Fibroblast of pulmonary artery (primary cell): ENCODE measurements around the gene CTIF.

ENCODE experiments used
- DNase-seq: peaks from one replicate; pipeline ENCODE4 v3.0.0-alpha.2; 2010; ENCODE audit warnings: low read depth
- H3K4me3 ChIP-seq: replicated peaks from 2 replicates; pipeline ENCODE4 v1.5.1; 2011; ENCODE audit warnings: low read depth, mild to moderate bottlenecking, control low read depth, low read length, moderate library complexity
- TF ChIP-seq, protein P1 (sequence below): IDR thresholded peaks from 2 replicates; pipeline ENCODE4 v1.5.1; 2011; ENCODE audit warnings: mild to moderate bottlenecking, control low read depth, low read length, inconsistent platforms; ENCODE audit errors: missing control alignments

Gene CTIF

DNA sequence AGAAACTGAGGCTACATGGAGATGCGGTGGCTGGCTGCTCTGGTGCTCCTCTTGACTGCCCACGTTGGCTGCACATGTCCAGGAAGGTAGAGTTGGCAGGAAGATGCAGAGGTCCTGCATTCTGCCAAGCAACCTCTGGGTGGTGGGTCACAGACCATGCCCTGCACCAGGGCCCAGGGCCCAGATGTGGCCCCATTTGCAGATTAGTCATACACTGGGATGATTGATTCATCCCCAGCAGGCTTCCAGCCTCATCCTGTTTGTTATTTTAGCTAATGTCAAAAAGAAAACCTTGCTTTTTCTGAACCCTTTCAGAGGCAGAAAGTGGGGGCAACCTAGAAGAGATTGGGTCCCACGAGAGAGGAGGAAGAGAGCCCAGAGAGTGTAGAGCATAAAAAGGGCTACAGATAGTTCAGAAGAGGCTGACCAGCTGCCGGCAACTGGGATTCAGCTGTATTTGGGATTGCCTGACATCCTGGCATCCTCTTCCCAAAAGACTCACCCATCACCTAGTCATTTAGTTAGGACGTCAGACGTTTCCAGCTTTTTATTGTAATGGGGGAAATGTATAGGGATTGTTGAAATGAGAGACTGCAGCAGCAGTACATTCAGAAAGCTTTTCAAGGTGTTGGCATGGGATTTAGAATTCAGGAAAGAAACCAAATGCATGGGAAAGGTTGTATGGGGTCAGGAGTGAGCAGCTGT, 101.9 kb downstream of the CTIF start:
- no peak for DNase-seq
- TF ChIP-seq, protein P1, sequence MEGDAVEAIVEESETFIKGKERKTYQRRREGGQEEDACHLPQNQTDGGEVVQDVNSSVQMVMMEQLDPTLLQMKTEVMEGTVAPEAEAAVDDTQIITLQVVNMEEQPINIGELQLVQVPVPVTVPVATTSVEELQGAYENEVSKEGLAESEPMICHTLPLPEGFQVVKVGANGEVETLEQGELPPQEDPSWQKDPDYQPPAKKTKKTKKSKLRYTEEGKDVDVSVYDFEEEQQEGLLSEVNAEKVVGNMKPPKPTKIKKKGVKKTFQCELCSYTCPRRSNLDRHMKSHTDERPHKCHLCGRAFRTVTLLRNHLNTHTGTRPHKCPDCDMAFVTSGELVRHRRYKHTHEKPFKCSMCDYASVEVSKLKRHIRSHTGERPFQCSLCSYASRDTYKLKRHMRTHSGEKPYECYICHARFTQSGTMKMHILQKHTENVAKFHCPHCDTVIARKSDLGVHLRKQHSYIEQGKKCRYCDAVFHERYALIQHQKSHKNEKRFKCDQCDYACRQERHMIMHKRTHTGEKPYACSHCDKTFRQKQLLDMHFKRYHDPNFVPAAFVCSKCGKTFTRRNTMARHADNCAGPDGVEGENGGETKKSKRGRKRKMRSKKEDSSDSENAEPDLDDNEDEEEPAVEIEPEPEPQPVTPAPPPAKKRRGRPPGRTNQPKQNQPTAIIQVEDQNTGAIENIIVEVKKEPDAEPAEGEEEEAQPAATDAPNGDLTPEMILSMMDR, result no peak
- no peak overlapping the region for H3K4me3 ChIP-seq

DNA sequence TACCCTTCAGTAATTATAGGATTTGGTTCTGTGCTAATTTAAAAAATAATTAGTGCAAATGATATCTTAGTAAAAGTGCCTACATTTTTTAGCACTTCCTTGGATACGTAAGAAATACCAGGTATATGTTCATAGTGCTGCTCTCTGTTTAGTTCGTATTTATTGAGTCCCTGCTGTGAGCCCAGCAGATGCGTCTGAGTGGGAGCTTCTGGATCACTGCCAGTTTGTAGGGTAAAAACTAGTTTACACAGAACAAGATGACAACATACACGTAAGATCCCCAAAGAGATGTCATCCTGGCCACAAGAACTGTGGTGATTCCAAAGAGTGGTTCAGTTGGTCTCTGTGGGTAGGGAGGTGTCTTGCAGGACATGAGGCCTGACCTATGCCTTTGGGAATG, 103.2 kb downstream of the CTIF start:
- no peak overlapping the region for H3K4me3 ChIP-seq
- DNase-seq, result no peak
- TF ChIP-seq, protein P1, result no peak

DNA sequence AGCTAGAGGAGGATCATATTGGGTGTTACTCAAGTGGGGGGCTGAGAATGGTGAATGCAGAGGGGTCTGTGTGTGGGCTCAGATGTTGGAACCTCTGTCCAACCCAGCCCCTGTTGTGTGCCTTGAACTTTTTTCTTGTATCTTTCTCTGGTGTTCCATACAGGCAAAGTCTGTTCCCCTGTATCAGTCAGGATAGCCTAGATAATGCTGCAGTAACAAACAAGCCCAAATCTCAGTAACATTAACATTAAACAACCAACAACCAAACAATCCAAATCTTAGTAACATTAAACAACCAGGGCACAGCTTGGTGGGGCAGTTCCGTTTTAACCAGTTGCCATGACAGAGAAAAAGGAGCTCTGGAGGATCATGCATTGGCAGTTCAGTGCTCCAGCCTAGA, 103.7 kb downstream of the CTIF start:
- H3K4me3 ChIP-seq, result no peak overlapping the region
- DNase-seq, result no peak
- TF ChIP-seq, protein P1, result no peak

DNA sequence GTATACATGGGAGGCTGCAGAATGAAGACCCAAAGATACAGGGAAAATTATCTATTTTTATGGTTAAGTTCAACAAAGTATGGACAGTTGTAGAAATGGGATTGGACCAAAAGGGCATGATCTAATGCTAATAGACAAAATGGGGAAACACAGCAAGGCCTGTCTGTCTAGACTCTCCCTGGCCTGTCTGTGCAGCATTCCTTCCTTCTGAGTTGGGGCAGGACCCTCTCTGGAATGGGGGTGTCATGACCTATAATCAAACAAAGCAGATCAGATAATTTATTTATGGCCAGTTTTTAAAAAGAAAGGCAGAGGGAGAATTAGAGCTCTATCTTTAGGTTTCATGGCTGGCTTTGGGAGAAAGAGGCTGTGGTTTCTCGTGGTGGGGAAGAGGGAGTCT, 104.4 kb downstream of the CTIF start:
- H3K4me3 ChIP-seq, result no peak overlapping the region
- no peak for DNase-seq
- TF ChIP-seq, protein P1, result no peak

DNA sequence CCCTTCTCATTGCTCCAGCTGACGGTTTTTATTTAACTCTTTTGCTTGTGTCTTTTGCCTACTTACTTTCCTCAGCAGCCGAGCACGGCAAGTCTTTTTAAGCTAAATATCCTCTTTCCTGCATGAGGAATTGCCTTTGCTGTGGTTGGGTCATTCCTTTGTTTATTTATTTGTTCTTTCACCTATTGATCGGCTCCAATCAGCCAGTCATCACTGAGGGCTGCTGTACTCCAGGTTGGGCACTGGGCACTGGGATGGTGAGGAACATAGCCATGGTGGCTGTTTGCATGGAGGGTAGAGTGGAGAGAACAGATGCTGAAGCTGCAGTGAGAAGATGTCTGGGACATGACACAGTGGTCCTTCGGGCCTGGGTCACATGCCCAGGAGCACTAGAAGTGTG, 105.2 kb downstream of the CTIF start:
- H3K4me3 ChIP-seq, result no peak overlapping the region
- no peak for DNase-seq
- TF ChIP-seq, protein P1, result no peak

DNA sequence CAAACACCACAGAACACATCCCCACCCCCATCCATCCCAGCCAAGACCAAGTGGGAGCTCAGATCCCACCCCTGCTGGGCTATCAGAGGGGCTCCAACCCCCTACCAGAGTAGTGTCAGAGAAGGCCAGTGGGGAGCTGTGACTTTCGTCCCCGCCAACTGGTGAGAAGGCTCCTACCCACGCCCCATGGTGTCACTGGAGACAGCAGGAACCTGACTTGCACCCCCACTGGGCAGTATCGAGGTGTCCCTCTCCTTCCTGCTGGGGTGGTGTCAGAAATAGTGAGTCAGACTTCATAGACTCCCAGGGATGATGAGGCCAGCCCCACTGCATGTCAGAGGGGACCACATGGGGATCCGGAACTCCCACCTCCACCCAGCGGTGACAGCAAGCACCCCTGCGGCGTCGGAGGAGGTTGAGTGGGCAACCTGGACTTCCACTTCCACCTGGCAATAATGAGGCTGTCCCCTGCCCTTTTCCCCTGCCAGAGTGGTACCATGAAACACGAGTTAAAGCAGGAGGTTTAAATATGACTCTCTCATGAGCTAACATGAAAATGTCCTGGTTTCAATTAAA, 106.7 kb downstream of the CTIF start:
- no peak for DNase-seq
- no peak overlapping the region for H3K4me3 ChIP-seq
- TF ChIP-seq, protein P1, result no peak

DNA sequence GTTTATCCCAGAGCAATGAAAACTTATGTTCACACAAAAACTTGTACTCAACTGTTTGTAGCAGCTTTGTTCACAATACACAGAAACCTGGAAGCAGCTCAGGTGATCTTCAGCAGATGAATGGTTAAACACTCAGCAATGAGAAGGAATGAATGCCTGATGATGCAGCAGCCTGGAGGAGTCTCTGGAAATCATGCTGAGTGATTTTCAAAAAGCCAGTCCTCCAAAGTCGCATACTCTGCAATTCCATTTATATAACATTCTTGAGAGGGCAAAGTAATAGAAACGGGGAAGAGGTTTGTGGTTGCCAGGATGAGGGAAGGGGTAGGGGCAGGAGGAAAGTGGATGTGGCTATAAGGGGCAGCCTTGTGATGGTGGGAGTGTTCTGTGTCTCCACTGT, 108.1 kb downstream of the CTIF start:
- H3K4me3 ChIP-seq, result no peak overlapping the region
- no peak for DNase-seq
- TF ChIP-seq, protein P1, result no peak
